Loucy (cell line): ENCODE measurements around the gene PIK3CD.

ENCODE experiments used
- H2AFZ ChIP-seq: fragments of 200-600 bp; sonication (generic); 2 replicates; pipeline ENCODE4 v1.6.0; 2016; ENCODE audit warnings: antibody characterized with exemption, mild to moderate bottlenecking, low read length, moderate library complexity
- H3F3A ChIP-seq: fragments of 200-600 bp; 2 replicates; pipeline ENCODE4 v1.6.0; 2016; ENCODE audit warnings: antibody characterized with exemption, low read depth, mild to moderate bottlenecking
- H3K27me3 ChIP-seq: fragments of 200-600 bp; sonication (generic); 2 replicates; pipeline ENCODE4 v1.6.1; 2014; ENCODE audit warnings: low read length, mild to moderate bottlenecking; ENCODE audit not compliant: insufficient read depth, poor library complexity, severe bottlenecking
- H3K36me3 ChIP-seq: fragments of 200-600 bp; sonication (generic); 2 replicates; pipeline ENCODE4 v1.6.1; 2016; ENCODE audit warnings: low read length; ENCODE audit not compliant: insufficient read depth
- H3K4me1 ChIP-seq: fragments of 200-600 bp; sonication (generic); 2 replicates; pipeline ENCODE4 v1.5.1; 2014; ENCODE audit warnings: low read length, mild to moderate bottlenecking; ENCODE audit not compliant: insufficient read depth, poor library complexity, severe bottlenecking
- H3K4me2 ChIP-seq: fragments of 200-600 bp; sonication (generic); 2 replicates; pipeline ENCODE4 v1.6.0; 2014; ENCODE audit warnings: antibody characterized with exemption, low read length, low read depth, mild to moderate bottlenecking; ENCODE audit not compliant: poor library complexity, severe bottlenecking
- H3K4me3 ChIP-seq: fragments of 200-600 bp; sonication (generic); 2 replicates; pipeline ENCODE4 v1.5.1; 2014; ENCODE audit warnings: low read length, mild to moderate bottlenecking, mixed read lengths; ENCODE audit not compliant: poor library complexity, severe bottlenecking
- H3K79me2 ChIP-seq: fragments of 200-600 bp; sonication (generic); 2 replicates; pipeline ENCODE4 v1.6.1; 2014; ENCODE audit warnings: low read length; ENCODE audit not compliant: insufficient read depth
- H3K9ac ChIP-seq: fragments of 200-600 bp; sonication (generic); 2 replicates; pipeline ENCODE4 v1.6.0; 2014; ENCODE audit warnings: mild to moderate bottlenecking, low read depth, low read length, moderate library complexity; ENCODE audit not compliant: poor library complexity, severe bottlenecking
- H3K9me2 ChIP-seq: fragments of 200-600 bp; sonication (generic); replicated peaks from 2 replicates; pipeline ENCODE4 v1.6.1; 2016; ENCODE audit warnings: low read depth, low read length, mixed read lengths
- H3K9me3 ChIP-seq: fragments of 200-600 bp; sonication (generic); 2 replicates; pipeline ENCODE4 v1.6.1; 2014; ENCODE audit warnings: mild to moderate bottlenecking, antibody characterized with exemption, low read length, low read depth; ENCODE audit not compliant: insufficient read depth
- H4K20me1 ChIP-seq: fragments of 200-600 bp; sonication (generic); 2 replicates; pipeline ENCODE4 v1.6.0; 2014; ENCODE audit warnings: antibody characterized with exemption, low read length, mild to moderate bottlenecking; ENCODE audit not compliant: insufficient read depth, poor library complexity, severe bottlenecking
- CTCF ChIP-seq: fragments of 200-600 bp; sonication (generic); conservative IDR thresholded peaks from 2 replicates; pipeline ENCODE4 v1.5.1; 2014; ENCODE audit warnings: mild to moderate bottlenecking, antibody characterized with exemption, low read length
- EZH2phosphoT487 ChIP-seq: fragments of 200-600 bp; IDR thresholded peaks from 2 replicates; pipeline ENCODE4 v1.6.1; 2018; ENCODE audit warnings: antibody characterized with exemption, mild to moderate bottlenecking, moderate library complexity, borderline replicate concordance

The PIK3CD gene

GRCh38 chr1:9689971-9690381 is 38.4 kb downstream of the PIK3CD start:
- peaks cover 16% of the 10 kb centered on the region for H3K4me1 ChIP-seq
- TF ChIP-seq CTCF (no peak), EZH2phosphoT487 (no peak)
- H4K20me1 ChIP-seq: no peaks in the 10 kb centered on the region
- no peaks in the 10 kb centered on the region for H3K36me3 ChIP-seq
- H3K9ac ChIP-seq: no peak overlapping the region
- peaks cover 6% of the 10 kb centered on the region; the same call in 1 of the 2 replicates for H3F3A ChIP-seq
- H3K4me2 ChIP-seq: no peak overlapping the region
- H3K9me2 ChIP-seq: no peaks in the 10 kb centered on the region
- peaks cover 8% of the 10 kb centered on the region for H3K27me3 ChIP-seq
- H3K4me3 ChIP-seq: no peak overlapping the region
- H3K9me3 ChIP-seq: no peaks in the 10 kb centered on the region
- H3K79me2 ChIP-seq: no peaks in the 10 kb centered on the region
- H2AFZ ChIP-seq: no peak overlapping the region

- peaks cover 16% of the 10 kb centered on the region for H3K4me1 ChIP-seq
- H3K27me3 ChIP-seq: peaks cover 8% of the 10 kb centered on the region
- H3K36me3 ChIP-seq: no peaks in the 10 kb centered on the region
- no peak overlapping the region for H2AFZ ChIP-seq
- peaks cover 6% of the 10 kb centered on the region; the same call in 1 of the 2 replicates for H3F3A ChIP-seq
- no peaks in the 10 kb centered on the region for H3K79me2 ChIP-seq
- H3K4me2 ChIP-seq: no peak overlapping the region
- no peak for TF ChIP-seq EZH2phosphoT487
- TF ChIP-seq CTCF: no peak
- no peak overlapping the region for H3K4me3 ChIP-seq
- H3K9me2 ChIP-seq: no peaks in the 10 kb centered on the region
- H3K9me3 ChIP-seq: no peaks in the 10 kb centered on the region
- H3K9ac ChIP-seq: no peak overlapping the region
- no peaks in the 10 kb centered on the region for H4K20me1 ChIP-seq
Observed at GRCh38 chr1:9690440-9691107, 39.0 kb downstream of the PIK3CD start.

- TF ChIP-seq CTCF (no peak), EZH2phosphoT487 (no peak)
- Histone ChIP-seq H3K79me2 (no peaks in the 10 kb centered on the region), H2AFZ (no peak overlapping the region), H3K36me3 (no peaks in the 10 kb centered on the region), H3K9me2 (no peaks in the 10 kb centered on the region), H3F3A (peaks cover 4% of the 10 kb centered on the region; the same call in 1 of the 2 replicates), H3K4me3 (no peak overlapping the region), H3K4me2 (no peak overlapping the region), H3K9me3 (no peaks in the 10 kb centered on the region), H4K20me1 (no peaks in the 10 kb centered on the region), H3K4me1 (peaks cover 16% of the 10 kb centered on the region), H3K9ac (no peak overlapping the region), H3K27me3 (peaks cover 8% of the 10 kb centered on the region)
Observed at GRCh38 chr1:9691108-9691445, 39.5 kb downstream of the PIK3CD start.
